Activated T-helper 1 cell treated with anti-CD3 and anti-CD28 coated beads, Interleukin-12 subunit alpha, Interleukin-12 subunit beta, Interleukin-2, Interleukin-4 antibody, amounts not matched to agents 30 ng/mL and 10 ng/mL and 1 ng/mL, durations not matched to agents 14 hours and 24 hours and 36 hours (primary cell): ENCODE results near the gene TRIM46. TPM values are rescaled to one million over a fixed set of nuclear protein-coding genes. Genes with fewer than 3 reads are reported as not detected.
"Not testable (repeated sequence)": the region's sequence is repeated elsewhere in the genome, so short reads cannot be mapped to it uniquely, and the experiment has no call there.

ENCODE experiments used
- DNase-seq: peaks from one replicate; pipeline ENCODE4 v3.0.0; 2021; ENCODE audit warnings: low spot score
- H3K27ac Mint-ChIP-seq: one replicate; pipeline ENCODE4 v1.8.0; 2021; ENCODE audit warnings: mild to moderate bottlenecking, mixed read lengths
- H3K27me3 Mint-ChIP-seq: one replicate; pipeline ENCODE4 v1.8.0; 2022; ENCODE audit warnings: mild to moderate bottlenecking, moderate library complexity, mixed read lengths; ENCODE audit not compliant: insufficient read depth
- H3K36me3 Mint-ChIP-seq: one replicate; pipeline ENCODE4 v1.8.0; 2021; ENCODE audit warnings: low read depth, mixed read lengths
- H3K4me1 Mint-ChIP-seq: one replicate; pipeline ENCODE4 v1.8.0; 2021; ENCODE audit warnings: low read depth, mixed read lengths
- H3K4me3 Mint-ChIP-seq: one replicate; pipeline ENCODE4 v1.8.0; 2021; ENCODE audit warnings: mild to moderate bottlenecking, moderate library complexity, mixed read lengths
- H3K9me3 Mint-ChIP-seq: one replicate; pipeline ENCODE4 v1.8.0; 2021; ENCODE audit warnings: mixed read lengths
- intact Hi-C: fragments of 100-400 bp; cut with micrococcal nuclease; formaldehyde crosslinking; loops from one replicate; pipeline ENCODE4 v1.15.1; 2024
- total RNA-seq: library from RNA; stranded (reverse); gene quantifications from 2 replicates; pipeline ENCODE4 v1.2.3, GENCODE V29; 2022

TRIM46 gene
- total RNA-seq, 1 donor from 2014 or later = 12.6 TPM

GRCh38 chr1:155188268-155188667, 14.6 kb downstream of the TRIM46 start:
- H3K27me3 Mint-ChIP-seq = no peaks in the 10 kb centered on the region
- peak overlapping the region; percentile 71 for H3K27ac Mint-ChIP-seq
- intact Hi-C loops = no loop called here
- peaks cover 8% of the 10 kb centered on the region for H3K36me3 Mint-ChIP-seq
- no peak for DNase-seq
- H3K4me1 Mint-ChIP-seq = peaks cover 21% of the 10 kb centered on the region
- H3K9me3 Mint-ChIP-seq = no peaks in the 10 kb centered on the region
- H3K4me3 Mint-ChIP-seq = no peak overlapping the region

DNA sequence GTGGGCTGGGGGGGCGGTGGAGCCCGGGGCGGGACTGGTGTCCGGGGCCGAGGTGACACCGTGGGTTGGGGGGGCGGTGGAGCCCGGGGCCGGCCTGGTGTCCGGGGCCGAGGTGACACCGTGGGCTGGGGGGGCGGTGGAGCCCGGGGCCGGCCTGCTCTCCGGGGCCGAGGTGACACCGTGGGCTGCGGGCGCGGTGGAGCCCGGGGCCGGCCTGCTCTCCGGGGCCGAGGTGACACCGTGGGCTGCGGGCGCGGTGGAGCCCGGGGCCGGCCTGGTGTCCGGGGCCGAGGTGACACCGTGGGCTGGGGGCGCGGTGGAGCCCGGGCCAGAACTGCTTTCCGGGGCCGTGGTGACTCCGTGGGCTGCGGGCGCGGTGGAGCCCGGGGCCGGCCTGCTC, 16.3 kb downstream of the TRIM46 start:
- not testable (repeated sequence) for H3K36me3 Mint-ChIP-seq, H3K27ac Mint-ChIP-seq, DNase-seq, H3K27me3 Mint-ChIP-seq, H3K4me3 Mint-ChIP-seq, H3K9me3 Mint-ChIP-seq
- peaks cover 33% of the 10 kb centered on the region for H3K4me1 Mint-ChIP-seq
- intact Hi-C loops = loop anchor here (5.0 kb wide), 2 partner anchors 218 to 372 kb away; partner anchors contain the start of genes ASH1L, CKS1B and SHC1

- intact Hi-C loops = loop anchor here (2.0 to 5.0 kb wide), 3 partner anchors 51 to 370 kb away; partner anchors contain the start of genes ASH1L, CKS1B, DPM3 and SHC1
- Mint-ChIP-seq H3K27ac (peak overlapping the region; percentile 92), H3K27me3 (no peaks in the 10 kb centered on the region), H3K36me3 (peaks cover 10% of the 10 kb centered on the region), H3K4me3 (peak overlapping the region; percentile 37), H3K9me3 (no peaks in the 10 kb centered on the region), H3K4me1 (peaks cover 46% of the 10 kb centered on the region)
- DNase-seq = no peak
Measured at GRCh38 chr1:155191904-155192303, 18.3 kb downstream of the TRIM46 start.

DNA sequence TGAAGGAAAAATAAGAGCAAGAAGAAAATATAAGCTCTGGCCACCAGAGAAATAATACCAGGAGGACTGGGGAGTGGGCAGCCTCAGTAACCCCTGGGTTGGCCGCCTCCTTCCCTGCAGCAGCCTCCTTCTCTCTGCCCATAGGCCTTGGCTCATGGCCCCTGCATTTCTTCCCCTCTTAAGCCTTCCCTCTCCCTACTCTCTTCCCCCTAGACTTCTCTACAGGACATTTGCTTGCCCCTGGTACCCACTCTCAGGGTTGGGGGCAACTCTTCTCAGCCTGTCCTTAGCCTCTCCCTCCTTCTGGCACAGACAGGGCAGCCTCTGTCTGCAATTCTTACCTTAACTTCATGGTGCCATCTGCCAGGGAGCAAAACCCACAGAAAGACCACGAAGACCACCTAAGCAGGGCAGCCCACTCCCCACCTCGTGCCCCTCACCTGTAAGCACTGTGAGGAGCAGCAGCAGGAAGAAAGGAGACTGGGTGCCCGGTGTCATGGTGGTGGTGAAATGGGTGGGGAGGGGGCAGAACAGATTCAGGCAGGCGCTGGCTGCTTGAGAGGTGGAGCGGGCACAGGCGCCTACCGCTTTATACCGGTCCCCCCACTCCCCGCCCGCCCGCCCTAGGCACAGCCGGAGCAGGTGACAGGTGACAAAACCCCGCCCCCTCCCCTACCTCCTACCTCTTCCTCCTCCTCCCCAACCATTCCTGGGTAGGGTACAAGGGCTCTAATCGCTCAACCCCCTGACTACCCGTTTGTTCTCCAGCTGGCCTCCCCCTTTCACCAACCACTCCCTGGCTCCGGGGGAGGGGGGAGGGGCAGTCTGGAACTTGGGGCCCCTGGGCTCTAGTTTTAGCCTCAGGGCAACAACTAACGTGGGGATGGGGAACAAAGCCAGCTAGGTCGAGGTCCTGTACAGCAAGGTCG, 19.0 kb downstream of the TRIM46 start:
- no peak for DNase-seq
- Mint-ChIP-seq H3K4me3 (peak overlapping the region; percentile 88), H3K4me1 (peaks cover 46% of the 10 kb centered on the region), H3K27me3 (no peaks in the 10 kb centered on the region), H3K27ac (peak overlapping the region; percentile 97), H3K36me3 (peaks cover 12% of the 10 kb centered on the region), H3K9me3 (no peaks in the 10 kb centered on the region)
- intact Hi-C loops = loop anchor here (1.0 to 5.0 kb wide), 4 partner anchors 16 to 370 kb away; partner anchors contain the start of genes ASH1L, CKS1B, DPM3 and SHC1

DNA sequence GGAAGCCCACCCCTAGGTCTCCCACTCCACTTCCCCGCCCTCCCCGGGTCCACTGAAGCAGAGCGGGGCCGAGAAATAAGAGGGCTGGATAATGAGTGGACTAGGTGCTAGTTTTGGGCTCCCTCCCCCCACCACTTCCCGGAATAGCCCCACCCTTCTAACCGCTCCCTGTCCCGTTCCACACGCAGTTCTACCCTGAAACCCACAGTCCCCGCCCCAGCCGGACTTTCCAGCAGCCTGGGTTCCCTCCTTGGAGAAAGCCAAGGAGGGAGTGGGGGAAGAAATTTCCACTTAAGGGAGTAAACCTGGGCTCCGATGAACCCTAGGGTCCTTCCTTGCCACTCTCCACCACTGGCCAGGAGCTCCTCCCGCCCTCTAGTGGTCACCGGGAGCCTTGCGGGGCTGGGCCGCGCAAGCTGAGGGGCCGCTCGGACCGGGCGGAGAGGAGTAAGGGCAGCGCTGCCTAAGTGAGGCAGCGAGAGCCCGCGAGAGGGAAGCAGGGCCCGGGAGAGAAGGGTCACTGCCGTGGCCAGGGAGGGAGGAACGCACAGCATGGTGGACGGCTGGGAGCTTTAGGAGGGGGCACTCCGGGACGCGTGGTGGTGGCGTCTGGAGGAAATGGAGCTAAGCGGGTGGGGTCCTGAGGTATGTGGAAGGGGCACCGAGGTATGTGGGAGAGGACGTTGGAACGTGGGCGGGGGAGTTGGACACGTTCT, 19.8 kb downstream of the TRIM46 start:
- peak; percentile 72 for DNase-seq
- Mint-ChIP-seq H3K36me3 (peaks cover 16% of the 10 kb centered on the region), H3K4me3 (peak overlapping the region; percentile 88), H3K9me3 (no peaks in the 10 kb centered on the region), H3K27ac (peak overlapping the region; percentile 97), H3K4me1 (peaks cover 39% of the 10 kb centered on the region), H3K27me3 (no peaks in the 10 kb centered on the region)
- intact Hi-C loops = loop anchor here (1.0 to 5.0 kb wide), 4 partner anchors 17 to 369 kb away; partner anchors contain the start of genes ASH1L, CKS1B, DPM3 and SHC1

- intact Hi-C loops = loop anchor here (1.0 to 5.0 kb wide), 7 partner anchors 14 to 368 kb away; partner anchors contain the start of genes ASH1L, CKS1B, DPM3 and MTX1
- not testable (repeated sequence) for H3K9me3 Mint-ChIP-seq, DNase-seq, H3K27me3 Mint-ChIP-seq
- peaks cover 39% of the 10 kb centered on the region for H3K4me1 Mint-ChIP-seq
- H3K27ac Mint-ChIP-seq = peak overlapping the region; percentile 97
- H3K4me3 Mint-ChIP-seq = peak overlapping the region; percentile 88
- H3K36me3 Mint-ChIP-seq = peaks cover 16% of the 10 kb centered on the region
Measured at GRCh38 chr1:155193991-155194240, 20.3 kb downstream of the TRIM46 start.

DNA sequence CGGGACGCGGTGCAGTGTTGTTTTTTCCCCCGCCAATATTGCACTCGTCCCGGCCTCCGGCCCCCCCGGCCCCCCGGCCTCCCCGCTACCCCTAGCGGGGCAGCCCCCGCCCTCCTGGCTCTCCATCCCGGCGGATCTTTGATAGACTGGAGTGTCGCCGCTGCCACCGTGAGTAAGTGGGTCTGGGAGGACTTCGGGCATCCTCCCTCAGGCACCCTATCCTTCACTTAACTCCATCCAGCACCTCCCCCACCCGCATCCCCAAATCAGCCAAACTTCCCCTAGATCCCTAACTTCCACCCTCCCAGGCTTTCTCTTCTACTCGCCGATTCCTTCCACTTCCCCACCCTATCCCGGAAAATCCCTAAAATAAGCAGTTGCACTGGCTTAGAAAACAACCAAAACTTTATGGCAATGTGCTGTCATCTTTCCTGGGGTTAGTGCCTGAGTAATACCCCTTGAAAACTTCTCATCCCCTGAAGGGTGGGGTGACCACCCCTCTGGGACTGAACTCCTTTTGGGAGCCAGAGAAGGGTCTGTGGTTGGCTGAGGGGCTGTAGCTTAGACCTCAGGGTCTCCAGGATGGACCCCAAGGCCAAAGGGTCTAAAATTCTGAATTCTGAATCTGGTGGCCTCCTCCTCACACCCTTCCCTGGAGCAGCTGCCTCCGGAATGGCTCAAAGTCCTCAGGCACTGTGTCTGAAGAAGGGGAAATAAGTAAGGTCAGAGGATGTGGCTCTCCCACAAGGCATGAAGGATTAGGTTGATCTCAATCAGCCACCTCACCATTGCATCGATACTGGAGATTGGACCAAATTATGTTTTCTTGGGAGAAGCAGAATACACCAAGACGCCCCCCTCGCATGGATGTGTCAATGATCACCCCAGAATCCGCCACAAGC, 21.8 kb downstream of the TRIM46 start:
- peaks cover 39% of the 10 kb centered on the region for H3K4me1 Mint-ChIP-seq
- H3K4me3 Mint-ChIP-seq = peak overlapping the region; percentile 84
- no peak for DNase-seq
- H3K36me3 Mint-ChIP-seq = peaks cover 21% of the 10 kb centered on the region
- no peaks in the 10 kb centered on the region for H3K9me3 Mint-ChIP-seq
- peak overlapping the region; percentile 86 for H3K27ac Mint-ChIP-seq
- no peaks in the 10 kb centered on the region for H3K27me3 Mint-ChIP-seq
- intact Hi-C loops = no loop called here

DNA sequence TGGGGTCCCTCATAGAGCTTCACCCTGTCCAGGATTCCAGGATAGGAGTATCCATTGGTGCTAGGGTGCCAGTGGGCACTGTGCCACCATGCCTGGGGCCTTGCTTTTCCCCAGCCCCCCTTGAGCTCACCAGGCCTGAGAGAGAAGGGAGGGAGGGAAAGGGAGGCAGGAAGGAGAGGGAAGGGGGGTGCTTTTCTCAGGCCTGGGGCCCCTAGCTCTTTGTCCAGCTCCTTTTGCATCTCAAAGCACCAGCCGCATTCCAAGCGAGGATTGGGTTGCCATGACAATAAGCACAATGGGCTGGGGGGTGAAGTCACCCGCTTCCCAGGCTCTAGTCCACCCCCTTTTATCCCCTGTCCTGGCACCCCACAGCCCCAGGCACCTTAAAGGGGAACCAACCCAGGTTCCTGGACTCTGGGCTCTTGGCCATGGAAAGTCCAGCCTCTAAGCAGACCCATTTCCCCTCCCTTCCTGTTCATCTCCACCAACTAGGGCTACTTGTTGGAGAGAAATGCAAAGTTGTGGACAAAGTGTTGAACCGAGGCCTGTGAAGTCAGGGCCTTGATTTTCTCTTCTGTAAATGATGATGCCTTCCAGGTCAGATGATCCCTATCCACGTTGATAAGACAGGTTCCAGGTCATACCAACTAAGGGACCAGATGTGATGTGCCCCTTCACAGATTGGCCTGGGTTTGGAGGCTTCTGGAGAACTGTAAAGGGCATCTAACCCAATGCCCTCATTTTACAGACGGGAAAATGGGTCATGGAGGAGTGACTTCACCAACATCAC, 22.6 kb downstream of the TRIM46 start:
- Mint-ChIP-seq H3K4me1 (peaks cover 39% of the 10 kb centered on the region), H3K4me3 (peak overlapping the region; percentile 84), H3K36me3 (peaks cover 24% of the 10 kb centered on the region), H3K27me3 (no peaks in the 10 kb centered on the region), H3K27ac (no peak overlapping the region), H3K9me3 (no peaks in the 10 kb centered on the region)
- intact Hi-C loops = no loop called here
- DNase-seq = no peak

DNA sequence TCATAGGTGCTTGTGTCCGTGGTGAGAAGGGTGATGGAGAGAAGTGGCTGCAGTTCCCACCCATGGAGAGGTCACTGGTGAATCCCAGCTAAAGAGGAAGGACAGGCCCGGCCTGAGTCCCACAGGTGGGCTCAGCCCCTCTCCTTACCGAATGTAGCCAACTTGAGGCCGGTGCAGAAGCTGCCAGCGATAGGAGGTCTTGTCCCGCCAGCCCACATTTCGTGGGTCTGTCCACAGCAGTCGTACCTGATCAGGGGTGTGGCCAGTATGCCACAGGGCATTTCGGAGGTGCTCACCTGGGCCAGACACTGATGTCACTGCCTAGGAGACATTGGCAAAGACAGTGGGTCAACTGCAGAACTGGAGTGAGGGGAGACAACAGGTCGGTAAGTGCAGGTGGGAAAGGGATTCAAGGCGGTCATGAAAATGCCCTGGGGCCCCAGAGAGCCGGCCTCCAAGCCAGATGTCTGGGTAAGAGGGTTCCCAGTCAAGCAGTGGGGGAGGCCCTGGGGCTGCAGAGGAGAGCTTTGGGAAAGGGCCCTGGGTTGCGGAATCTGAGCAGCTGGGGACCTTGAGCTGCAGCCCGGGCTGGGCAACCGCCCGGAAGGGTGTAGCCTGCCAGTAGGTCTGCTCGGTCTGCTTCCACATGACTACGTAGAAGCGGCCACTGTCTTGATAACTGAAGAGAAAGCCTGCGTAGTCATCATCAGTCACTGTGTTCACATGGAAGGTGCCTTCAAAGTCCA, 23.4 kb downstream of the TRIM46 start:
- Mint-ChIP-seq H3K27me3 (no peaks in the 10 kb centered on the region), H3K9me3 (no peaks in the 10 kb centered on the region), H3K4me1 (peaks cover 36% of the 10 kb centered on the region), H3K4me3 (no peak overlapping the region), H3K27ac (no peak overlapping the region), H3K36me3 (peaks cover 24% of the 10 kb centered on the region)
- no peak for DNase-seq
- intact Hi-C loops = no loop called here

- Mint-ChIP-seq H3K9me3 (no peaks in the 10 kb centered on the region), H3K4me3 (no peak overlapping the region), H3K4me1 (peaks cover 28% of the 10 kb centered on the region), H3K36me3 (peaks cover 24% of the 10 kb centered on the region), H3K27ac (no peak overlapping the region), H3K27me3 (no peaks in the 10 kb centered on the region)
- intact Hi-C loops = no loop called here
- no peak for DNase-seq
Measured at GRCh38 chr1:155197901-155198546, 24.4 kb downstream of the TRIM46 start.

- Mint-ChIP-seq H3K27ac (no peak overlapping the region), H3K4me3 (no peak overlapping the region), H3K9me3 (no peaks in the 10 kb centered on the region), H3K27me3 (no peaks in the 10 kb centered on the region), H3K36me3 (peaks cover 24% of the 10 kb centered on the region), H3K4me1 (peaks cover 23% of the 10 kb centered on the region)
- DNase-seq = no peak
- intact Hi-C loops = no loop called here
Measured at GRCh38 chr1:155198547-155198906, 24.9 kb downstream of the TRIM46 start.
